ENCODE results near the gene MMAB.

The MMAB gene

DNA sequence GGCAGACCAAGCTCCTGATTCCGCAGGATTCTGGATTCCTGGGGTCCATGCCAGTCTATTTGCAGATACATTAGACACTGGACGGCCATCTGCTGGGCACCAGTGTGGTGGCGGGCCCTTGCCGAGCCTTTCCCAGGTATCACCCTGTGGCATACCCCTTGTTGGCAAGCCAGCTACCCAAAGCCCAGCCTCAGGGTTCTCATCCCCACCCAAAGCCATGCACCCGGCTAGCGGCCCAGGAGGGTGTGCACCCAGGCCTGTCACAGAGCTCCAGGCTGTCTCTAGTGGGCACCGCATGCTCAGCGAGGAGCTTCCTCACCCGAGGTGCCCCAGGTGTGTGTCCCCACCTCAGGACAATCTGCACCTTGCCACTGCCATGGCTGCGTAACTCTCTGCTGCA is 13.7 kb downstream of the MMAB start:
- H3K4me3 ChIP-seq (ENCODE audit: control insufficient read depth, low read depth, low read length), result no peak overlapping the region
- no peak for DNase-seq (ENCODE audit: low read depth)
- TF ChIP-seq, protein P1, sequence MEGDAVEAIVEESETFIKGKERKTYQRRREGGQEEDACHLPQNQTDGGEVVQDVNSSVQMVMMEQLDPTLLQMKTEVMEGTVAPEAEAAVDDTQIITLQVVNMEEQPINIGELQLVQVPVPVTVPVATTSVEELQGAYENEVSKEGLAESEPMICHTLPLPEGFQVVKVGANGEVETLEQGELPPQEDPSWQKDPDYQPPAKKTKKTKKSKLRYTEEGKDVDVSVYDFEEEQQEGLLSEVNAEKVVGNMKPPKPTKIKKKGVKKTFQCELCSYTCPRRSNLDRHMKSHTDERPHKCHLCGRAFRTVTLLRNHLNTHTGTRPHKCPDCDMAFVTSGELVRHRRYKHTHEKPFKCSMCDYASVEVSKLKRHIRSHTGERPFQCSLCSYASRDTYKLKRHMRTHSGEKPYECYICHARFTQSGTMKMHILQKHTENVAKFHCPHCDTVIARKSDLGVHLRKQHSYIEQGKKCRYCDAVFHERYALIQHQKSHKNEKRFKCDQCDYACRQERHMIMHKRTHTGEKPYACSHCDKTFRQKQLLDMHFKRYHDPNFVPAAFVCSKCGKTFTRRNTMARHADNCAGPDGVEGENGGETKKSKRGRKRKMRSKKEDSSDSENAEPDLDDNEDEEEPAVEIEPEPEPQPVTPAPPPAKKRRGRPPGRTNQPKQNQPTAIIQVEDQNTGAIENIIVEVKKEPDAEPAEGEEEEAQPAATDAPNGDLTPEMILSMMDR (IDR thresholded peaks at IDR 0.05; ENCODE audit: control insufficient read depth, insufficient read depth, low read depth, low read length, missing control alignments), result no peak

DNA sequence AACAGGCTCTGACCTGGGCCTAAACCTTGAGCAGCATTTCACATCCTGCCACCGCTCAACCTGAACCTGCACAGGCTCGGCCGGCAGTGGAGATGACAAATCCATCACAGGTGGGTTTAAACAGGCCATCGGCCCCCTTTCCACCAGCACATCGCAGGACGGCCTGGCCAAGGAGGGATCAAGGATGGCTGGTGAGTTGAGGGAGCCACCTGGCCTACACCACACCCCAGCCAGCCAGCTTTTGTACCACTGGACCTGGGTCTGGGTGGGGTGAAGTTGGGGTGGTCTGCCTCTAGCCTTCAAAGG is 14.2 kb downstream of the MMAB start:
- no peak for DNase-seq (ENCODE audit: low read depth)
- TF ChIP-seq, protein P1 (IDR thresholded peaks at IDR 0.05; ENCODE audit: control insufficient read depth, insufficient read depth, low read depth, low read length, missing control alignments), result no peak
- H3K4me3 ChIP-seq (ENCODE audit: control insufficient read depth, low read depth, low read length), result no peak overlapping the region

DNA sequence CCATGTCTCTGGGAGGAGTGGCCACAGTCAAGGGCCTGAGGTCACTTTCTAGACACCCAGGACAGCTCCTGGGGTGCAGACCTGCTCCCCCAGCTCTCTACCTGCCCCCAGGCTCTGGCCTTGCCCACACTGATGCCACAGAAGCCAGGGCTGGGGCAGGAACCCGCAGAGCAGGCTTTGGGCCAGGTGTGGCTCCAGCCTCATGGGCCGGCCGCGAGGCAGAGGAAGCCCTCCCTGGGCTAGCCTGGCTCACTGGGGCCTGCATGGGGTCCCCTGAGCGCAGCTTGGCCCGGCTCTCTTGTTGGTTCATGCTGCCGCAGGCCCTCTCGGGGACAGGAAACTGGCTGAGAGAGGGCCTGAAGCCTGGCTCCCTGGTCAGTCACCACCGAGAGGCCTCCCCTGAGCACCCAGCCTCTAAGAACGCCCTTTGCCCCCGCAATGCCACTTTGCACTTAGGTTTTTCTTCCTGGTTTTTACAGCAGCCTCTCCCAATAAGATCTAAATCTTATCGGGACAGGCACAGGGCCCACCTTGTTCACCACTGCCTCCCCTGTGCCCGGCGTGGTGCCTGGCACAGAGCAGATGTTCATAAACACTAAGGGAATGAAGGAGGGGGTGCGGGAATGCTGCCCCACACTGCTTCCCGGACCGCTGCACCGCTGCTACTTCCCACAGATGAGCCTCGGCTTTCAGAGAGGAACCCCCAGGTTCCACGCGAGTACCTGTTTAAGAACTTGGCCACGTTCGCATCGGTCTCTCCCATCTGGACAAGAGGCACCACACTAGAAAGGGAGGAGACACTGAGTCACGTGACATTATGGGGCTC is 14.7 kb downstream of the MMAB start:
- TF ChIP-seq, protein P1 (IDR thresholded peaks at IDR 0.05; ENCODE audit: control insufficient read depth, insufficient read depth, low read depth, low read length, missing control alignments), result no peak
- no peak overlapping the region for H3K4me3 ChIP-seq (ENCODE audit: control insufficient read depth, low read depth, low read length)
- DNase-seq (ENCODE audit: low read depth), result no peak

DNA sequence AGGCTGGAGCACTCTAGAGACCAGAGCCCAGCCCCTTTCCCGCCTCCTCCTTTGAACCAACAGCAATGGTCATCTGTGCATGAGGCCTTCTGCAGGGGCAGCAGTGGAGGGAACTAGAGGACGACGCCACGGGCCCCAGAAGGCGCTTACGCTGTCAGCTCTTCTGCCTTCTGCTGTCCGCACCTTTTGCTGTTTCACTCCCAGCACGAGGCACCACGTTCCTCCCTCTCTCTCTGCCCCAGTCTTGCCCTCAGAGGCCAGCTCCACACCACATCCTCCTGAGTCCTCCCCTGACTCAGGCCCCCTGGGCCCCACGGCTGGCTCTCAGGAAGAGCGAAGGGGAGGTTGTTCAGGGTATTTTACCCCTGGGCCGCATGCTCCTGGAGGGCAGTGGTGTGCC is 15.5 kb downstream of the MMAB start:
- DNase-seq (ENCODE audit: low read depth), result no peak
- no peak overlapping the region for H3K4me3 ChIP-seq (ENCODE audit: control insufficient read depth, low read depth, low read length)
- TF ChIP-seq, protein P1 (IDR thresholded peaks at IDR 0.05; ENCODE audit: control insufficient read depth, insufficient read depth, low read depth, low read length, missing control alignments), result no peak

DNA sequence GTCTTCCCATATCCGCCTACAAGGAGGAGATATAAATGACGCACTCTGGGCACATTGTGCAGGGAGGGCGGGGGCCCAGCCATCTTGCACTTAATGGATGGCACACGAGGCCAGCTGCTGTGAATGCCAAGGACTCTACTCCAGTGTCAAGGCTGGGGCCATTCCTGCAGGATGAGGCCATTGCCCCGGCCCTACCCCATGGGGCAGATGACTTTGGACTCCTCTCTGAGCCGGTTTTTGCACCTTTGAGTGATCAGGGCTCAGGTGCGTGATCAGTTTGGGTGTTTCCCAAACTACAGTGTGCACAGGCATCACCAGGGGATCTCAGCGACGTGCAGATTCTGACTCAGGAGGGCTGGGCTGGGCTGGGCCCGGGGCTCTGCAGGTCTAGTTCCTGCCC is 16.1 kb downstream of the MMAB start:
- DNase-seq (ENCODE audit: low read depth), result no peak
- TF ChIP-seq, protein P1 (IDR thresholded peaks at IDR 0.05; ENCODE audit: control insufficient read depth, insufficient read depth, low read depth, low read length, missing control alignments), result no peak
- no peak overlapping the region for H3K4me3 ChIP-seq (ENCODE audit: control insufficient read depth, low read depth, low read length)

DNA sequence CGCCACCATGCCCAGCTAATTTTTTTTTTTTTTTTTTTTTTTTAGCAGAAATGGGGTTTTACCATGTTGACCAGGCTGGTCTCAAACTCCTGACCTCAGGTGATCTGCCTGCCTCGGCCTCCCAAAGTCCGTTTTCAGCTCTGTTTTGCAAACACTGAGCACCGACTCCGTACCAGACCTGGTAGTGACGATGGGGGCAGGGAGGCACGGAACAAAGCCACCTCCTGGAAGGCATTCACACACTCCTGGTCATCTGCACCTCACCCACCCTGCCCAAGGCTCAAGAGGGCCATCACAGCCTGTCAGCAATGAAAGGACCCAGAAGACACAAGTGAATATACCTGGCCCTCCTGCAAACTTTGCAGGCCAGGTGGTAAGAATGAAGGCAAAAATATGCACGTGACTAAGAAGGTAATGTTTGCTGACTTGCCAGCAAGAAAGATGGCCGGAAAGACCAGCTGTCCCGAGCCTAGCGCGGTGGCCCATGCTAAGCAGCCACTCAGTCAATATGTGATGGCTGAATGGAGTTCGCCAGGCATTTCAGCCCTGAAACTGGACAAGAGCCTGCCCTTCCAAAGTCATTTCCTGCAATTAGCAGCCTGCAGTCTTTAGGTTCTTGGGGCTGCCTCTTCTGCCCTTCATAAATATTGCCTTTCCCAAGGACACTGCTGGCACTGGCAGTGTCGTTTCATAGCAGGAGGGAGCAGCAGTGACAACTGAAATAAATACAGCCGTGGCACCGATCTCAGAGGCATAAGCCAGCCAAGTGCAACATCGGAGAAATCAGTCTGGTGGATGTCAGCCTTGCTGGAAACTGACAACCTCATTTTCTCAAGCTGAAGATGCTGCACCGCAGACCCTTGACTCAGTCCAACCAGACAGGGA is 17.6 kb downstream of the MMAB start:
- DNase-seq (ENCODE audit: low read depth), result no peak
- no peak overlapping the region for H3K4me3 ChIP-seq (ENCODE audit: control insufficient read depth, low read depth, low read length)
- TF ChIP-seq, protein P1 (IDR thresholded peaks at IDR 0.05; ENCODE audit: control insufficient read depth, insufficient read depth, low read depth, low read length, missing control alignments), result no peak
